Measurements from ENCODE around the gene LRIG1.

LRIG1 gene

GRCh38 chr3:66400411-66401156, 100.2 kb downstream of the LRIG1 start:
- no peak for DNase-seq

- DNase-seq = no peak
Measured at GRCh38 chr3:66399529-66400232, 101.1 kb downstream of the LRIG1 start.

DNA sequence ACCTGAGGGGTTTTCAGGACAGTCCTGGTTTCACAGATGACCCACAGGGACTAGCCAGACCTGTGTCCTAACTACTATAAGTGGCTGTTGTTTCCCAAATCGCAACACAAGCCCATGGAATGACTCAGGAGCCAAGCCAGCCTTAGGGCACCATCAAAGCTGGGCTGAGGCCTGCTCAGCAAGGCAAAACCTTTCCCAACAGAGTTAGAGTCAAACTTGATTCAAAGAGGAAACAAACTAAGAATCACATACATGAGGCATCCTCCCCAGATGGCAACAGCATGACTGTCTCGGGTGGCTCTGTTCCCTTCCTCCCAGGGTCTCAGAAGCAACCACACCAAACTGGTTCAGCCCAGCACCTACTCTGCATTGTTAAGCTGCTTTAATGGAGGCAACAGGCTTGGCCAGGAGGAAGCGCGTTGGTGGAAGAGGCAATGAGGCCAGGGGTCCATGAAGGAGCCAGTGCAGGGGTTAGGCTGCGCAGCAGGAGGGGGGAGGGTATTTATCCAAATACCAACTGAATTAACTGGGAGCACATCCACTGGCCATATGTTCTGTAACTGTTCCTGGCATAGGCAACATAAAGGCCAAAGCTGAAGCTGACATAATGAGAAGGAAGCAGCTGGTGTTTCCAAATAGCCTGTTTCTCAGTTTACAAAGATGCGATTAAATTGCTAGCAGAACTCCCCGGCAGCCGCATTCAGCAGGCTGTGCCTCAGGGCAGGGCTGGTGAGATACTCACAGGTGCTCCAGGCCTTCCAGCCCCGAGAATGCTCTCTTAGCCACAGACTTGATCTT, 102.4 kb downstream of the LRIG1 start:
- DNase-seq = no peak

- DNase-seq = no peak
Measured at GRCh38 chr3:66397745-66398144, 103.1 kb downstream of the LRIG1 start.

- DNase-seq = no peak
Measured at GRCh38 chr3:66396888-66397287, 103.9 kb downstream of the LRIG1 start.

DNA sequence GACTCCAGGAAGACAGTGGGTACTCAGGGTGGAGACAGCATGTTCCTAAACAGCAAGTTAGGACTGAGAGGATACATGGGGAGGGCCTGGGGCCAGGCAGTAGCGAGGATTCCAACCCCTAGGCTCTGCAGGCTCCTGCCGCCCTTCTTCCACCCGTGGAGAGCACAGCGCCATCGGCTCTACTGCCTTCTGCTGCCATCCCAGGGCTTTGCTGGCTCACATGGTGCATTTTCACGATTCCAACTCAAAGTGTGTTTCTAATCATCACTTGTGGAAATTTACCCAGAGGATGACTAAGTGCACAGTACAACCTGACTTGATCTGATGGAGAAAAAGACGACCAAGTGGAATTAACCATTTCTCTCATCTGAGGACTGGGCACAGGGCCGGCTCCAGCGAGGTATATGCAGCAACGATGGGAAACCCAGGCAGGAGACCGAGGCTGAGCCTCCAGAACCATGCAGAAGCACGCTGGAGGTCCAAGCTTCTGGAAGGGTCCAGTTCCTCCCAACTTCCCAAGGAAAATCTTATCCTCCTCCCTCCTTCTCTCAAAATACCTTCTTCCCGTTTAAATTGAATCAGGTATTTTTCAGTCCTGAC, 104.6 kb downstream of the LRIG1 start:
- no peak for DNase-seq

DNA sequence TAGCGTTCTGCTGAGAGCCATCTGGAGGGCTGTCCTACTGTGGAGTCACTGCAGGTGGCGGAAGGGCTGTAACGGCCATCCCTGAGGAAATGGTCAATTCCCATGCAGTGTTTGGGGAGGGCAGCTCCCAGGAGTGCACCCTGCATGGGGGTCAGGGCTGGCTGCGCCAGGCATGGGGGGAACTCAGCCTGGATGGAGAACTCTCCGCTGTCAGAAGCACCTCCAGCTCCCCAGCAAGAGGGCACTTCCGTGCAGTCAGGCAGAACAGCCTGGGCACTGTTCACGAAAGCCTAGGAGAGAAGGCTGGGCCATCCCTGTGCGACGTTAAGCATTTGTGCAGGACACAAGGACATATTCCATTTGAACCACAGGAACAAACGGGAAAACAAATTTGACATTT, 105.2 kb downstream of the LRIG1 start:
- no peak for DNase-seq

DNA sequence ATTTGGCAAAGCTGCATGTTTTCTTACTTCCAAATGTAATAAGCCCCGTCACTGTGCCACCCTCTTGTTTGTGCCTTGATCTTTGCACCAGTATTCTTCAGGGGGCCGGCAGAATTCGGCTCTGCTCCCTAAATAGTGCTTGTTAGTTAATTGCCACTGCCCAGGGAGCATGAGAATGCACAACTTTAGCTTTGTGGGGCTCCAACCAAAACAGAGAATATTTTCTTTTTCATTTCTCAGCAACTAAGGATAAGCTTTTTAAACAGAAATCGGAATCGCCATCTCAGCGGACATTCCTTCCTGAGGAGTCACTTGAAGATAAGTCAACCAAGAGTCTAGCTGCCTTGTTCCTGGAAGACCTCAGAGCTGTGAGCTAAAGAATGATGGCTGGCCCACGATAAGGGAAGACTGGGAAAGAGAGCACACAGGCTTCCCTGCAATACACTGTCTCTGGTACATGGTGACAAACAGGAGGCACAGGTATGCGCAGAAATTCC, 106.0 kb downstream of the LRIG1 start:
- no peak for DNase-seq

DNA sequence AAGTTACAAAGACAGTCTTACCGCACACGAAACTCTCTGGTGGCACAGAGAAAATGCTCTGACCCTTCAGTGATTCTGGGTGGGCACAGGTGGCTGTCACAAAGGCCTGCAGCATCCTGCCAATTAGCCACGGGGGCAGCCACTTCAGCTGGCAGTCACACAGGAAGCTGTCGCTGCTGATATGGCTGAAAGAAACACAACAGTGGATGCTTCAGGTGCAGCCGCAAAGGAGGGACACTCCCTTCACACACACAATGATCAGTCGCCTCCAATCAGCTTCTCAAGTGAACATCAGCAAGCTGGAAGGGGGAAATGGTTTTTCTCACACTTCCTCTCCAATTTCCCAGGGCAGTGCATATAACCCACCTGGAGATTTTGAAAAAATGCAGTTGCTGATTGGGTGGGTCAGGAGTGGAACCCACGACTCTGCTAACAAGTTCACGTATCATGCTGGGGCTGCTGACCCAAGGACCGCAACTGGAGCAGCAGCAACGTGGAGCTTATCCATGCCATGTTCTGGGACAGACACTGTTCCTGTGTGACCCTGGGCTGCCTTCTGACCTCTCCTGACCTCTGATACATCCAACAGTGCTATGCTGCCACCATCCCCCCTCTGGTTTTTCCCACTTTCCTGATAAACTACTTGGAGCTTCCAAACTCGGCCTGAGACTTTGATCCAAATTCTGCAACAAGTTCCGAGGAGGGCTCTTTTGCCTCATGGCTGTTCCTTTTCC, 106.6 kb downstream of the LRIG1 start:
- DNase-seq = peak; percentile 68

DNA sequence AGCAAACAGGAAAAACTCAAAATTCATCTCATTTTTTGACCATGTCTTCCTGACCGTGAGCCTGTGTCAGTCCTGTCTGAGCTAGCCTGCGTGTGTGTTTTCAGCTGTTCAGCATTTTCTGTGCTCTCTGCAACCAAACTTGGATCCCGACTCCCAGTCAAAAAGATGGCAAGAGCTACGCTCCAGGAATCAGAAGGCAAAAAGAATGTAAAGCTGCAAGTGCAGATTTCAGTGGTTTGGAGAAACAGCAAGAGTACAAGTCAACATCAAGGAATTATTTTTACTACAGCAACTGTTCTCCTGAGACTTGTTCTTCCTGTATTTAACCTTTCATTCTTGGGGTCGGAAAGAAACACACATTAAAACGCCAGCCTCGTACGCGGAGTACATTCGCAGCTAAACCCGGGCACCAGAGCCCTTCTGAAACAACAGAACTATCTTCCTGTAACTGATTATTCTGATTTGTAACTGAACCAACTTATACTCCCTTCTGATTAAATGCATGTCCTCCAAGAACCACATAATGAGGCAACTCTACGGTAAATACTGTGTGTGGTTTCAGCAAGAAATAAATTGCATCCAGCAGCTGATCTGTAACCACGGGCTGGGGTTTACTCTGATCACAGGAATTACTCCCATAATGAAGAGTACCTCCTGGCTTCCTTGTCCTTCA, 107.4 kb downstream of the LRIG1 start:
- no peak for DNase-seq

- DNase-seq = no peak
Measured at GRCh38 chr3:66392966-66393332, 107.9 kb downstream of the LRIG1 start.

DNA sequence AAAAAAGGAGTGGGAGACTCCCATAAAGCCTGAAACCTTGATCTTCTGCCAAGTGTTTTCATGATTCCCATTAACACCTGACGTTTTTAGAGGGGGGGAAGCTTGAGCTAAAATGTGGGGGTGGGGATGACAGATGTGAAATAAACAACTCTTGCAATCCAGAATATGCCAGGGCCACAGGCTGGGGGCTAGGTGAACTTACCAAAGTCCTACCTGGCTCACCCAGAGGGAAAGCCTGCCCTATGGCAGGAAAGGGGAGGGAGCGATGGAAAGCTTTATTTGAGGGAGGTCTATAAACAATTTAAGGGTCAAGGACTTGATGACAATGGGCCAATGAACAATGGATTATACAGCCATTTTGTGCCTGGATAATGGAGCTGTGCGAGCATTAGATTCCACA, 108.3 kb downstream of the LRIG1 start:
- no peak for DNase-seq

- no peak for DNase-seq
Measured at GRCh38 chr3:66390013-66390412, 110.8 kb downstream of the LRIG1 start.

DNA sequence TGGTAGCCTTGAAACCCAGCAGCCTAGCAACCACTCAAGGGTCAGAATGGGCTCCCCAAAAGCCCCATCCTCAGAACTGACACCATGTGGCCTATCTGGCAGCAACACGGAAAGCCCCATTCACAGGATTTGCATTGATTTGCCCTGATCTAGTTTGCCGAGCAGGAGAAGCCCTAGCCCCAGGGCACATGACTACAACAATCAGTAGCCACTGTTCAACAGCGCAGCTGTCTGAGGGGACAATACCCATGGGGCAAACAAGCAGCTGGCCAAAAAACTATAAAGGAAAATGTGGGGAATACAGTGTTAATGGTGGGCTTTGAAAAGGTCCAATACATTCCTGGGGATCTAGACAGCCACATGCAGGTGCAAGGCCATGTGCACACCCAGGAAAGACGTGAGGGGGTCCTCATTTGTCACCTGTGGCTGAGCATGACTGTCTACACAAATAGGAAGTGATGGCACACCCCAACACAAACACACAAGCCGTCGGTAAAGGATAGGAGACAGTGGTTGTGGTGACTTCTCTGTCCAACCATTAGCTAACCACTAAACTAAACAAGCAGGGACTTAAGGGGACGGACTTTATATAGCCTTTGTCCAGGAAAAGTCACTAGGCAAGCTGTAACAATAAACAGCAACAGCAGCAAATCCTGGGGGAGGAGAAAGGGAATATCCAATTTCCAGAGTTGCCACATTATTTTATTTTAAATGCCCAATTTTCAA, 113.7 kb downstream of the LRIG1 start:
- peak in 1 of 2 donors; percentile 14 for DNase-seq

GRCh38 chr3:66386011-66386924, 114.6 kb downstream of the LRIG1 start:
- no peak for DNase-seq

- DNase-seq = no peak
Measured at GRCh38 chr3:66385066-66385465, 115.8 kb downstream of the LRIG1 start.

- no peak for DNase-seq
Measured at GRCh38 chr3:66383998-66384745, 116.7 kb downstream of the LRIG1 start.

GRCh38 chr3:66383023-66383422, 117.8 kb downstream of the LRIG1 start:
- no peak for DNase-seq

- no peak for DNase-seq
Measured at GRCh38 chr3:66382142-66382541, 118.7 kb downstream of the LRIG1 start.
